K562 (cell line): ENCODE measurements around the gene ZEB2. TPM values are rescaled to one million over a fixed set of nuclear protein-coding genes. Genes with fewer than 3 reads are reported as not detected.

ENCODE experiments used
- ATAC-seq: fragments of 200-7000 bp; cut with Tn5 transposase; 3 replicates; pipeline ENCODE4 v1.9.1; 2020; ENCODE audit warnings: moderate library complexity
- BruUV-seq: library from RNA; stranded (reverse); fragments of 400-500 nt; replicated peaks from 2 replicates; lab custom pipeline; 2021; lab: Mats Ljungman, UMichigan
- CTCF ChIA-PET: fragments of 300-600 bp; formaldehyde crosslinking; extraction: SDS; loops from one replicate; lab custom pipeline; 2021; ENCODE audit warnings: low intra/inter-chr PET ratio; lab: Yijun Ruan, JAX
- POLR2A ChIA-PET: fragments of 300-600, 350-650 bp; sonication (Branson Sonifier 250); formaldehyde crosslinking; extraction: SDS; loops from one replicate; lab custom pipeline; 2021; ENCODE audit warnings: antibody characterized with exemption, inconsistent platforms; lab: Yijun Ruan, JAX
- DNase-seq, 4 experiments: peaks; one replicate each; pipeline versions ENCODE4 v3.0.0 to v3.0.0-alpha.2; 2011 to 2018; ENCODE audit warnings: low spot score in 3 of 4, mixed read lengths in 3 of 4; ENCODE audit errors: extremely low read depth in 1 of 4
- FAIRE-seq: peaks from 2 replicates; lab custom pipeline; 2011; peaks lifted over from hg19 to GRCh38; lab: Jason Lieb, UNC
- H2AFZ ChIP-seq: 2 replicates; pipeline ENCODE4 v1.6.0; 2011; ENCODE audit warnings: low read depth, low read length, control low read depth, inconsistent platforms
- H3K27ac ChIP-seq: fragments of 200-600 bp; 3 replicates; pipeline ENCODE4 v1.8.0; 2011; ENCODE audit warnings: low read depth, mild to moderate bottlenecking, control low read depth, inconsistent platforms, low read length, moderate library complexity, mixed read lengths; ENCODE audit errors: extremely low read depth
- H3K27me3 ChIP-seq, 2 experiments: fragments of 300-600 bp in 1 of 2; 2 replicates in 1 of 2; 3 replicates in 1 of 2; pipeline versions ENCODE4 v1.6.0 to v1.8.0; 2011; ENCODE audit warnings: inconsistent platforms in 2 of 2, low read length in 2 of 2, mild to moderate bottlenecking in 1 of 2, mixed read lengths in 1 of 2, moderate library complexity in 1 of 2; ENCODE audit not compliant: control insufficient read depth in 2 of 2, insufficient read depth in 2 of 2
- H3K36me3 ChIP-seq: fragments of 300-600 bp; 3 replicates; pipeline ENCODE4 v1.8.0; 2011; ENCODE audit warnings: mild to moderate bottlenecking, low read length, inconsistent platforms; ENCODE audit not compliant: control insufficient read depth, insufficient read depth
- H3K4me1 ChIP-seq, 2 experiments: fragments of 200-600 bp in 1 of 2; replicated peaks in 1 of 2; 2 replicates in 1 of 2; 3 replicates in 1 of 2; pipeline versions ENCODE4 v1.5.1 to v1.8.0; 2011; ENCODE audit warnings: inconsistent platforms in 2 of 2, low read length in 2 of 2, mild to moderate bottlenecking in 1 of 2, mixed read lengths in 1 of 2, moderate library complexity in 1 of 2; ENCODE audit not compliant: control insufficient read depth in 2 of 2, insufficient read depth in 2 of 2
- H3K4me2 ChIP-seq: 2 replicates; pipeline ENCODE4 v1.6.1; 2011; ENCODE audit warnings: low read length, control low read depth, inconsistent platforms, mixed read lengths; ENCODE audit not compliant: insufficient read depth
- H3K4me3 ChIP-seq: fragments of 200-600 bp; sonication (generic), shearing (Covaris generic); 2 replicates; pipeline ENCODE4 v1.5.1; 2016; ENCODE audit warnings: control low read depth, inconsistent platforms
- H3K79me2 ChIP-seq: fragments of 200-600 bp; 3 replicates; pipeline ENCODE4 v1.8.0; 2011; ENCODE audit warnings: low read length, inconsistent platforms; ENCODE audit not compliant: control insufficient read depth, insufficient read depth
- H3K9ac ChIP-seq, 2 experiments: 2 replicates each; pipeline versions ENCODE4 v1.6.0 to v1.6.1; 2011; ENCODE audit warnings: low read depth in 2 of 2, low read length in 2 of 2, control low read depth in 1 of 2, inconsistent platforms in 1 of 2, mild to moderate bottlenecking in 1 of 2, mixed read lengths in 1 of 2; ENCODE audit not compliant: insufficient read depth in 1 of 2
- H3K9me1 ChIP-seq: one replicate; pipeline ENCODE4 v1.6.0; 2011; ENCODE audit warnings: inconsistent platforms, mild to moderate bottlenecking, low read length, moderate library complexity; ENCODE audit not compliant: control insufficient read depth, insufficient read depth
- H3K9me3 ChIP-seq: replicated peaks from 2 replicates; pipeline ENCODE4 v1.5.1; 2011; ENCODE audit warnings: low read depth, low read length, inconsistent platforms; ENCODE audit not compliant: control insufficient read depth, insufficient read depth
- H4K20me1 ChIP-seq: replicated peaks from 2 replicates; pipeline ENCODE4 v1.6.1; 2011; ENCODE audit warnings: low read length, inconsistent platforms, mixed read lengths; ENCODE audit not compliant: control insufficient read depth, insufficient read depth
- ARHGAP35 ChIP-seq: fragments of 450-650 bp; IDR thresholded peaks from 2 replicates; pipeline ENCODE4 v1.6.1; 2018; ENCODE audit not compliant: partially characterized antibody
- HMBOX1 ChIP-seq: sonication (generic); IDR thresholded peaks from 2 replicates; pipeline ENCODE4 v1.6.1; 2016
- MAFG ChIP-seq: fragments of 450-650 bp; conservative IDR thresholded peaks from 2 replicates; pipeline ENCODE4 v1.6.1; 2016; ENCODE audit warnings: missing genetic modification characterization, missing compliant biosample characterization
- MECOM ChIP-seq: fragments of 250-450 bp; sonication (Bioruptor Pico); IDR thresholded peaks from 2 replicates; pipeline ENCODE4 v1.8.0; 2022; ENCODE audit warnings: inconsistent platforms
- MTA3 ChIP-seq: fragments of 450-650 bp; formaldehyde crosslinking; IDR thresholded peaks from 2 replicates; pipeline ENCODE4 v1.6.1; 2017; ENCODE audit warnings: mild to moderate bottlenecking, borderline replicate concordance
- PATZ1 ChIP-seq: fragments of 250-450 bp; sonication (Bioruptor Pico); IDR thresholded peaks from 2 replicates; pipeline ENCODE4 v1.5.0; 2020; ENCODE audit warnings: mild to moderate bottlenecking, borderline replicate concordance
- POLR2H ChIP-seq: IDR thresholded peaks from 2 replicates; pipeline ENCODE4 v1.6.1; 2016; ENCODE audit warnings: missing genetic modification characterization, low read depth, mild to moderate bottlenecking, control low read depth, missing compliant biosample characterization, moderate library complexity
- PREB ChIP-seq: sonication (generic); formaldehyde crosslinking; IDR thresholded peaks from 2 replicates; pipeline ENCODE4 v1.8.1; 2023; ENCODE audit warnings: mild to moderate bottlenecking, missing genetic modification reagents
- TGIF2 ChIP-seq: sonication (generic); formaldehyde crosslinking; IDR thresholded peaks from 2 replicates; pipeline ENCODE4 v1.8.1; 2022; ENCODE audit warnings: mild to moderate bottlenecking, missing genetic modification reagents, moderate library complexity
- THRAP3 ChIP-seq: fragments of 450-650 bp; IDR thresholded peaks from 2 replicates; pipeline ENCODE4 v1.6.1; 2016; ENCODE audit warnings: mild to moderate bottlenecking, inconsistent platforms, borderline replicate concordance
- ZNF316 ChIP-seq: fragments of 450-650 bp; IDR thresholded peaks from 2 replicates; pipeline ENCODE4 v1.6.1; 2016
- ZNF395 ChIP-seq: fragments of 200-800 bp; sonication (Bioruptor generic); IDR thresholded peaks from 2 replicates; pipeline ENCODE4 v1.6.1; 2017; ENCODE audit warnings: missing genetic modification characterization, missing compliant biosample characterization
- ZNF561 ChIP-seq: fragments of 450-650 bp; formaldehyde crosslinking; conservative IDR thresholded peaks from 2 replicates; pipeline ENCODE4 v1.4.0; 2020; ENCODE audit warnings: mild to moderate bottlenecking, moderate library complexity
- WGBS: fragments of 100-300 bp; shearing (Covaris generic); methylation state at CpG from one replicate; pipeline ENCODE4 v1.1.6; 2016; ENCODE audit warnings: low coverage, mixed read lengths; ENCODE audit not compliant: insufficient coverage; ENCODE audit errors: missing lambda C conversion rate; 5-methylcytosine and 5-hydroxymethylcytosine counted together
- in situ Hi-C: fragments of 300-500 bp; cut with MboI; formaldehyde crosslinking; loops from 4 replicates; pipeline ENCODE4 v1.15.0; 2018; ENCODE audit warnings: inconsistent platforms, mixed read lengths
- intact Hi-C: fragments of 100-400 bp; cut with micrococcal nuclease; formaldehyde crosslinking; loops from 2 replicates; pipeline ENCODE4 v1.14.2; 2022
- polyA plus RNA-seq, 8 experiments: library from polyadenylated mRNA; depleted of rRNA in 4 of 8; stranded (reverse) in 5 of 8; unstranded in 3 of 8; fragments of >200 nt; fragmentation: Nextera tagmentation in 2 of 8; fragmentation: Illumina TruSeq in 1 of 8; extraction: Ambion mirVana in 2 of 8; extraction: Trizol in 1 of 8; gene quantifications; 2 replicates each; pipeline versions ENCODE4 v1.2.1 to v1.2.3, GENCODE V29; 2011 to 2014; ENCODE audit warnings: inconsistent platforms in 1 of 8, missing spikeins in 1 of 8
- total RNA-seq, 7 experiments: library from RNA; depleted of rRNA in 6 of 7; stranded (reverse); fragments of >200 nt in 6 of 7; fragmentation: Illumina TruSeq in 2 of 7; extraction: Trizol in 2 of 7; gene quantifications; 2 replicates each; pipeline versions ENCODE4 v1.2.1 to v1.2.3, GENCODE V29; 2011 to 2021; ENCODE audit warnings: low replicate concordance in 1 of 7

The ZEB2 gene
- total and polyA plus RNA-seq, 9 of the 15 experiments (the other 6 are each of a cell fraction or from before 2014, with no cell fraction given), result 15.1 to 113 (median 72.3) TPM

- no TSS peak for BruUV-seq
- no peak for TF ChIP-seq ZNF561
- 0 out of 2 replicates have a peak, but pooled peaks have one; percentile 11 for TF ChIP-seq THRAP3
- TF ChIP-seq PREB, result no peak
- TF ChIP-seq MTA3, result no peak
- TF ChIP-seq POLR2H (tag), result 0 out of 2 replicates have a peak, but pooled peaks have one; percentile 15
- TF ChIP-seq PATZ1, result no peak
- TF ChIP-seq TGIF2 (CRISPR knock-in tag), result no peak
- peak; percentile 59 for TF ChIP-seq ZNF316
- 0 out of 2 replicates have a peak, but pooled peaks have one; percentile 7 for TF ChIP-seq ZNF395 (CRISPR knock-in tag)
- TF ChIP-seq HMBOX1, result no peak
- TF ChIP-seq MECOM, result no peak
- TF ChIP-seq ARHGAP35, result no peak
- TF ChIP-seq MAFG (tag), result 0 out of 2 replicates have a peak, but pooled peaks have one; percentile 9
These were observed 23.6 kb downstream of the ZEB2 start for GRCh38 chr2:144496092-144496976.

More at GRCh38 chr2:144496092-144496976, 23.6 kb downstream of the ZEB2 start:
- 31% methylated on average over 10 of the region's 10 CpGs for whole genome bisulfite sequencing
- Histone ChIP-seq H3K9ac (no peak overlapping the region; a peak in 1 of 4 replicates), H3K36me3 (peaks cover 89% of the 10 kb centered on the region), H3K27ac (peak overlapping the region; percentile 39; the same call in 2 of the 3 replicates), H3K79me2 (peaks cover 95% of the 10 kb centered on the region), H2AFZ (no peak overlapping the region), H3K27me3 (no peaks in the 10 kb centered on the region), H3K4me2 (peak overlapping the region; percentile 54), H3K9me3 (no peaks in the 10 kb centered on the region), H4K20me1 (peaks cover 40% of the 10 kb centered on the region), H3K9me1 (no peaks in the 10 kb centered on the region), H3K4me3 (no peak overlapping the region), H3K4me1 (peaks cover 10 to 21% of the 10 kb centered on the region in 2 experiments; a peak in 4 of 5 replicates)
- peak; percentile 15 for ATAC-seq
- DNase-seq, result no peak
- intact Hi-C loops, result no loop called here
- ChIA-PET POLR2A (interaction anchor here (0.6 to 2.8 kb wide), 4 partner anchors 9 to 23 kb away, joined by 3 to 21 read pairs (median 4); partner anchors contain the start of gene ZEB2), CTCF (no interaction called here)
- FAIRE-seq, result no peak
- in situ Hi-C loops, result no loop called here
